Natural killer cell treated with Interleukin-12 subunit alpha and Interleukin-12 subunit beta and Interleukin-15 and Interleukin-18, amount 100 ng/mL, for 72 hours (primary cell): ENCODE data around the gene AQP11. TPM values are rescaled to one million over a fixed set of nuclear protein-coding genes. Genes with fewer than 3 reads are reported as not detected.
"Not testable (repeated sequence)": the region's sequence is repeated elsewhere in the genome, so short reads cannot be mapped to it uniquely, and the experiment has no call there.

Experiments
- ATAC-seq, 2 donors: fragments of 150-1000 bp; cut with Tn5 transposase in 1 of 2; sonication (Bioruptor Pico), chemical (Tn5 transposase) in 1 of 2; 2 replicates each; pipeline ENCODE4 v1.10.0; 2021
- DNase-seq: peaks from one replicate; pipeline ENCODE4 v3.0.0; 2022; ENCODE audit warnings: low spot score
- H3K27ac Mint-ChIP-seq, 2 donors: 1 replicate in 1 of 2; 2 replicates in 1 of 2; pipeline ENCODE4 v1.8.0; 2022; ENCODE audit warnings: mixed read lengths in 2 of 2, mild to moderate bottlenecking in 1 of 2, moderate library complexity in 1 of 2
- H3K27me3 Mint-ChIP-seq, 2 donors: 1 replicate in 1 of 2; 2 replicates in 1 of 2; pipeline ENCODE4 v1.8.0; 2022; ENCODE audit warnings: mixed read lengths in 2 of 2
- H3K36me3 Mint-ChIP-seq: one replicate; pipeline ENCODE4 v1.8.0; 2022; ENCODE audit warnings: mixed read lengths
- H3K4me1 Mint-ChIP-seq, 2 donors: 1 replicate in 1 of 2; 2 replicates in 1 of 2; pipeline ENCODE4 v1.8.0; 2022; ENCODE audit warnings: low read depth in 2 of 2, mixed read lengths in 2 of 2, mild to moderate bottlenecking in 1 of 2
- H3K4me3 Mint-ChIP-seq: one replicate; pipeline ENCODE4 v1.8.0; 2022; ENCODE audit warnings: mixed read lengths
- H3K9me3 Mint-ChIP-seq: 2 replicates; pipeline ENCODE4 v1.8.0; 2022; ENCODE audit warnings: mixed read lengths
- total RNA-seq, 2 donors: library from RNA; stranded (reverse); gene quantifications; one replicate each; pipeline ENCODE4 v1.2.3, GENCODE V29; 2022

Gene AQP11
- total RNA-seq, 2 donors from 2014 or later = 0.17 to 0.20 TPM

- Mint-ChIP-seq H3K27ac (no peak overlapping the region), H3K4me1 (no peaks in the 10 kb centered on the region), H3K36me3 (peaks cover 5% of the 10 kb centered on the region), H3K9me3 (no peaks in the 10 kb centered on the region), H3K27me3 (peaks cover 15 to 33% of the 10 kb centered on the region in 2 donors), H3K4me3 (no peak overlapping the region)
- ATAC-seq (no peak), DNase-seq (no peak)
Observed at GRCh38 chr11:77568916-77569675, 20.7 kb upstream of the AQP11 start.

GRCh38 chr11:77569676-77570070 lies 20.1 kb upstream of the AQP11 start:
- no peaks in the 10 kb centered on the region for H3K4me1 Mint-ChIP-seq
- no peak for ATAC-seq
- H3K27ac Mint-ChIP-seq = no peak overlapping the region
- no peak for DNase-seq
- H3K27me3 Mint-ChIP-seq = peaks cover 12 to 27% of the 10 kb centered on the region in 2 donors
- H3K9me3 Mint-ChIP-seq = no peaks in the 10 kb centered on the region
- peaks cover 5% of the 10 kb centered on the region for H3K36me3 Mint-ChIP-seq
- no peak overlapping the region for H3K4me3 Mint-ChIP-seq

GRCh38 chr11:77570896-77571295 lies 18.9 kb upstream of the AQP11 start:
- not testable (repeated sequence) for ATAC-seq, H3K4me3 Mint-ChIP-seq, H3K9me3 Mint-ChIP-seq, DNase-seq, H3K4me1 Mint-ChIP-seq, H3K27ac Mint-ChIP-seq, H3K36me3 Mint-ChIP-seq
- peaks cover 9 to 20% of the 10 kb centered on the region in 2 donors for H3K27me3 Mint-ChIP-seq

GRCh38 chr11:77575428-77575827 lies 14.3 kb upstream of the AQP11 start:
- H3K27ac Mint-ChIP-seq, H3K4me1 Mint-ChIP-seq, DNase-seq, H3K36me3 Mint-ChIP-seq, H3K9me3 Mint-ChIP-seq, ATAC-seq, H3K27me3 Mint-ChIP-seq, H3K4me3 Mint-ChIP-seq: not testable (repeated sequence)

GRCh38 chr11:77580712-77581337 lies 8.9 kb upstream of the AQP11 start:
- DNase-seq (no peak), ATAC-seq (no peak)
- H3K36me3 Mint-ChIP-seq = peaks cover 14% of the 10 kb centered on the region
- H3K27ac Mint-ChIP-seq = no peak overlapping the region
- no peaks in the 10 kb centered on the region for H3K4me1 Mint-ChIP-seq
- H3K4me3 Mint-ChIP-seq = no peak overlapping the region
- H3K9me3 Mint-ChIP-seq = no peaks in the 10 kb centered on the region
- H3K27me3 Mint-ChIP-seq = peaks cover 0 to 15% of the 10 kb centered on the region in 2 donors

- Mint-ChIP-seq H3K4me3 (peak overlapping the region; percentile 79), H3K4me1 (peaks cover 14 to 16% of the 10 kb centered on the region in 2 donors), H3K9me3 (no peaks in the 10 kb centered on the region), H3K36me3 (no peaks in the 10 kb centered on the region), H3K27me3 (peaks cover 8 to 19% of the 10 kb centered on the region in 2 donors), H3K27ac (no peak overlapping the region)
- ATAC-seq = peak; percentile 22 to 25
- DNase-seq = no peak
Observed at GRCh38 chr11:77589181-77589520, 602 bp upstream of the AQP11 start.

GRCh38 chr11:77590194-77590782 lies 535 bp downstream of the AQP11 start:
- H3K4me3 Mint-ChIP-seq = peak overlapping the region; percentile 76
- DNase-seq (no peak), ATAC-seq (peak in 1 of 2 donors; percentile 41)
- peak overlapping the region in 1 of 2 donors; percentile 35 for H3K27ac Mint-ChIP-seq
- H3K9me3 Mint-ChIP-seq = no peaks in the 10 kb centered on the region
- H3K4me1 Mint-ChIP-seq = peaks cover 14 to 16% of the 10 kb centered on the region in 2 donors
- peaks cover 8 to 13% of the 10 kb centered on the region in 2 donors for H3K27me3 Mint-ChIP-seq
- no peaks in the 10 kb centered on the region for H3K36me3 Mint-ChIP-seq

GRCh38 chr11:77592727-77593126 lies 3.0 kb downstream of the AQP11 start:
- Mint-ChIP-seq H3K9me3 (no peaks in the 10 kb centered on the region), H3K27me3 (no peaks in the 10 kb centered on the region), H3K4me1 (peaks cover 14 to 16% of the 10 kb centered on the region in 2 donors), H3K36me3 (no peaks in the 10 kb centered on the region), H3K4me3 (no peak overlapping the region), H3K27ac (no peak overlapping the region)
- no peak for ATAC-seq
- no peak for DNase-seq

GRCh38 chr11:77593883-77594282 lies 4.1 kb downstream of the AQP11 start:
- no peaks in the 10 kb centered on the region for H3K27me3 Mint-ChIP-seq
- no peaks in the 10 kb centered on the region for H3K9me3 Mint-ChIP-seq
- no peak for ATAC-seq
- H3K4me1 Mint-ChIP-seq = peaks cover 10 to 11% of the 10 kb centered on the region in 2 donors
- H3K36me3 Mint-ChIP-seq = no peaks in the 10 kb centered on the region
- no peak overlapping the region for H3K4me3 Mint-ChIP-seq
- no peak overlapping the region for H3K27ac Mint-ChIP-seq
- no peak for DNase-seq

GRCh38 chr11:77596626-77597025 lies 6.9 kb downstream of the AQP11 start:
- H3K27me3 Mint-ChIP-seq = no peaks in the 10 kb centered on the region
- no peak overlapping the region for H3K4me3 Mint-ChIP-seq
- H3K9me3 Mint-ChIP-seq = no peaks in the 10 kb centered on the region
- no peaks in the 10 kb centered on the region for H3K4me1 Mint-ChIP-seq
- H3K27ac Mint-ChIP-seq = no peak overlapping the region
- ATAC-seq (no peak), DNase-seq (no peak)
- no peaks in the 10 kb centered on the region for H3K36me3 Mint-ChIP-seq

- Mint-ChIP-seq H3K27ac (no peak overlapping the region), H3K9me3 (no peaks in the 10 kb centered on the region), H3K27me3 (no peaks in the 10 kb centered on the region), H3K36me3 (no peaks in the 10 kb centered on the region), H3K4me3 (no peak overlapping the region), H3K4me1 (no peaks in the 10 kb centered on the region)
- DNase-seq (no peak), ATAC-seq (no peak)
Observed at GRCh38 chr11:77598195-77598594, 8.4 kb downstream of the AQP11 start.

GRCh38 chr11:77602381-77603088 lies 12.8 kb downstream of the AQP11 start:
- no peaks in the 10 kb centered on the region for H3K4me1 Mint-ChIP-seq
- ATAC-seq = no peak

GRCh38 chr11:77604281-77604680 lies 14.5 kb downstream of the AQP11 start:
- ATAC-seq (no peak), DNase-seq (no peak)
- H3K4me1 Mint-ChIP-seq = no peaks in the 10 kb centered on the region
- no peaks in the 10 kb centered on the region for H3K9me3 Mint-ChIP-seq
- H3K36me3 Mint-ChIP-seq = no peaks in the 10 kb centered on the region
- H3K27ac Mint-ChIP-seq = no peak overlapping the region
- H3K4me3 Mint-ChIP-seq = no peak overlapping the region
- no peaks in the 10 kb centered on the region for H3K27me3 Mint-ChIP-seq

More at GRCh38 chr11:77602381-77603088, 12.8 kb downstream of the AQP11 start:
- no peak for DNase-seq
- Mint-ChIP-seq H3K36me3 (no peaks in the 10 kb centered on the region), H3K4me3 (no peak overlapping the region), H3K27me3 (no peaks in the 10 kb centered on the region), H3K9me3 (no peaks in the 10 kb centered on the region), H3K27ac (peak overlapping the region in 1 of 2 donors; percentile 12)

- Mint-ChIP-seq H3K4me3 (no peak overlapping the region), H3K27me3 (no peaks in the 10 kb centered on the region), H3K27ac (no peak overlapping the region), H3K36me3 (peaks cover 9% of the 10 kb centered on the region), H3K9me3 (no peaks in the 10 kb centered on the region), H3K4me1 (no peaks in the 10 kb centered on the region)
- no peak for DNase-seq
- ATAC-seq = no peak
Observed at GRCh38 chr11:77609234-77609633, 19.5 kb downstream of the AQP11 start.
